IMR-90 (cell line): Measurements from ENCODE around the gene PARPBP. TPM values are rescaled to one million over a fixed set of nuclear protein-coding genes. Genes with fewer than 3 reads are reported as not detected.
"Not testable (repeated sequence)": the region's sequence is repeated elsewhere in the genome, so short reads cannot be mapped to it uniquely, and the experiment has no call there.

Source experiments
- ATAC-seq: fragments of 200-7000 bp; cut with Tn5 transposase; 2 replicates; pipeline ENCODE4 v1.9.1; 2020; ENCODE audit warnings: low read depth, mild to moderate bottlenecking, moderate library complexity
- BruUV-seq: library from RNA; stranded (reverse); fragments of 400-500 nt; replicated peaks from 2 replicates; lab custom pipeline; 2021; lab: Mats Ljungman, UMichigan
- CTCF ChIA-PET: fragments of 300-600 bp; formaldehyde crosslinking; extraction: SDS; loops from one replicate; lab custom pipeline; 2021; ENCODE audit warnings: antibody characterized with exemption; lab: Yijun Ruan, JAX
- POLR2A ChIA-PET: fragments of 300-600 bp; sonication (Branson Sonifier 250); formaldehyde crosslinking; loops from one replicate; lab custom pipeline; 2022; ENCODE audit warnings: antibody characterized with exemption; ENCODE audit not compliant: unreplicated experiment; lab: Charles Lee
- DNase-seq: peaks from one replicate; pipeline ENCODE4 v3.0.0; 2013
- H2AFZ ChIP-seq: replicated peaks from 2 replicates; pipeline ENCODE3; 2013; ENCODE audit warnings: low read length, mild to moderate bottlenecking; ENCODE audit not compliant: poor library complexity
- H2AK5ac ChIP-seq: 2 replicates; pipeline ENCODE4 v1.6.1; 2013; ENCODE audit warnings: low read depth, low read length, inconsistent platforms
- H2AK9ac ChIP-seq: replicated peaks from 2 replicates; pipeline ENCODE3; 2013; ENCODE audit warnings: mild to moderate bottlenecking, low read depth, low read length, moderate library complexity; ENCODE audit not compliant: poor library complexity
- H2BK120ac ChIP-seq: 2 replicates; pipeline ENCODE4 v1.6.1; 2013; ENCODE audit warnings: low read depth, low read length, inconsistent platforms
- H2BK15ac ChIP-seq: 3 replicates; pipeline ENCODE4 v1.6.1; 2013; ENCODE audit warnings: low read depth, low read length, inconsistent platforms
- H2BK20ac ChIP-seq: 2 replicates; pipeline ENCODE4 v1.6.1; 2013; ENCODE audit warnings: low read depth, mild to moderate bottlenecking, inconsistent platforms, low read length, moderate library complexity
- H2BK5ac ChIP-seq: 2 replicates; pipeline ENCODE4 v1.6.1; 2013; ENCODE audit warnings: mild to moderate bottlenecking, low read depth, low read length, inconsistent platforms; ENCODE audit not compliant: poor library complexity, severe bottlenecking
- H3K14ac ChIP-seq: replicated peaks from 2 replicates; pipeline ENCODE4 v1.6.1; 2013; ENCODE audit warnings: low read depth, low read length, inconsistent platforms
- H3K18ac ChIP-seq: 2 replicates; pipeline ENCODE4 v1.6.1; 2013; ENCODE audit warnings: low read depth, low read length, control low read depth
- H3K23ac ChIP-seq: 2 replicates; pipeline ENCODE4 v1.6.1; 2013; ENCODE audit warnings: low read depth, low read length, inconsistent platforms
- H3K27ac ChIP-seq: 2 replicates; pipeline ENCODE4 v1.5.1; 2013; ENCODE audit warnings: mild to moderate bottlenecking, control low read depth, low read length; ENCODE audit not compliant: insufficient read depth
- H3K27me3 ChIP-seq: 2 replicates; pipeline ENCODE4 v1.6.1; 2013; ENCODE audit warnings: low read length; ENCODE audit not compliant: control insufficient read depth, insufficient read depth
- H3K36me3 ChIP-seq: 2 replicates; pipeline ENCODE4 v1.6.1; 2013; ENCODE audit warnings: low read length, mixed read lengths; ENCODE audit not compliant: control insufficient read depth, insufficient read depth
- H3K4ac ChIP-seq: 2 replicates; pipeline ENCODE4 v1.6.1; 2013; ENCODE audit warnings: low read depth, low read length, inconsistent platforms
- H3K4me1 ChIP-seq: 2 replicates; pipeline ENCODE4 v1.6.1; 2013; ENCODE audit warnings: low read length, mixed read lengths; ENCODE audit not compliant: control insufficient read depth, insufficient read depth
- H3K4me2 ChIP-seq: 2 replicates; pipeline ENCODE4 v1.6.1; 2013; ENCODE audit warnings: low read depth, mild to moderate bottlenecking, control low read depth, low read length, moderate library complexity
- H3K4me3 ChIP-seq: 2 replicates; pipeline ENCODE4 v1.5.1; 2013; ENCODE audit warnings: low read depth, mild to moderate bottlenecking, control low read depth, low read length, moderate library complexity; ENCODE audit not compliant: insufficient read depth
- H3K56ac ChIP-seq: 2 replicates; pipeline ENCODE4 v1.6.1; 2013; ENCODE audit warnings: low read length, inconsistent platforms; ENCODE audit not compliant: insufficient read depth; ENCODE audit errors: extremely low read depth
- H3K79me1 ChIP-seq, 2 experiments: 2 replicates each; pipeline ENCODE4 v1.6.1; 2013; ENCODE audit warnings: low read length in 2 of 2, inconsistent platforms in 1 of 2, low read depth in 1 of 2
- H3K9ac ChIP-seq: 2 replicates; pipeline ENCODE4 v1.6.1; 2013; ENCODE audit warnings: low read depth, low read length, control low read depth
- H3K9me1 ChIP-seq: 2 replicates; pipeline ENCODE4 v1.6.1; 2013; ENCODE audit warnings: low read length, inconsistent platforms; ENCODE audit not compliant: insufficient read depth
- H3K9me3 ChIP-seq: 2 replicates; pipeline ENCODE4 v1.6.1; 2013; ENCODE audit warnings: low read length; ENCODE audit not compliant: control insufficient read depth, insufficient read depth
- H4K20me1 ChIP-seq: 2 replicates; pipeline ENCODE4 v1.6.1; 2013; ENCODE audit warnings: low read length, inconsistent platforms; ENCODE audit not compliant: insufficient read depth
- H4K5ac ChIP-seq: 2 replicates; pipeline ENCODE4 v1.6.1; 2013; ENCODE audit warnings: mild to moderate bottlenecking, low read depth, low read length, control low read depth
- H4K8ac ChIP-seq, 2 experiments: 2 replicates each; pipeline ENCODE4 v1.6.1; 2013; ENCODE audit warnings: low read depth in 2 of 2, low read length in 2 of 2, control low read depth in 1 of 2, inconsistent platforms in 1 of 2
- H4K91ac ChIP-seq: 2 replicates; pipeline ENCODE4 v1.6.1; 2013; ENCODE audit warnings: low read depth, low read length, inconsistent platforms; ENCODE audit not compliant: insufficient read depth
- WGBS, 2 experiments: methylation state at CpG; one replicate each; pipeline versions ENCODE4 v1.1.5 to v1.1.7; 2013; ENCODE audit warnings: missing lambda C conversion rate in 2 of 2; ENCODE audit not compliant: insufficient read length in 1 of 2; ENCODE audit errors: extremely low coverage in 2 of 2; 5-methylcytosine and 5-hydroxymethylcytosine counted together
- dilution Hi-C: fragments of 300-500 bp; cut with HindIII; formaldehyde crosslinking; loops from one replicate; pipeline ENCODE4 v1.14.3; 2018; ENCODE audit warnings: low sequenced_read_pairs; ENCODE audit not compliant: unreplicated experiment
- in situ Hi-C: fragments of 300-500 bp; cut with MboI; formaldehyde crosslinking; loops from 3 replicates; pipeline ENCODE4 v1.14.3; 2019; ENCODE audit warnings: low sequenced_read_pairs, inconsistent platforms, mixed read lengths
- intact Hi-C: fragments of 100-400 bp; cut with micrococcal nuclease; formaldehyde crosslinking; loops from 2 replicates; pipeline ENCODE4 v1.10.0; 2022
- polyA plus RNA-seq, 3 experiments: library from polyadenylated mRNA; depleted of rRNA; stranded (reverse); fragments of >200 nt; gene quantifications; 2 replicates each; pipeline ENCODE4 v1.2.3, GENCODE V29; 2012; ENCODE audit warnings: low replicate concordance in 1 of 3
- total RNA-seq: library from RNA; depleted of rRNA; stranded (reverse); fragments of >200 nt; gene quantifications from 2 replicates; pipeline ENCODE4 v1.2.3, GENCODE V29; 2012

The PARPBP gene
- total and polyA plus RNA-seq, 2 of the 4 experiments (the other 2 are of a cell fraction) = 4.8 to 7.2 TPM

DNA sequence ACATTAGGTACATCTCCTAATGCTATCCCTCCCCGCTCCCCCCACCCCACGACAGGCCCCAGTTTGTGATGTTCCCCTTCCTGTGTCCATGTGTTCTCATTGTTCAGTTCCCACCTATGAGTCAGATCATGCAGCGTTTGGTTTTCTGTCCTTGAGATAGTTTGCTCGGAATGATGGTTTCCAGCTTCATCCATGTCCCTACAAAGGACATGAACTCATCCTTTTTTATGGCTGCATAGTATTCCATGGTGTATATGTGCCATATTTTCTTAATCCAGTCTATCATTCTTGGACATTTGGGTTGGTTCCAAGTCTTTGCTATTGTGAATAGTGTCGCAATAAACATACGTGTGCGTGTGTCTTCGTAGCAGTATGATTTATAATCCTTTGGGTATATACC, 17.6 kb downstream of the PARPBP start:
- H3K9me1 ChIP-seq, dilution Hi-C loops, H4K5ac ChIP-seq, DNase-seq, H3K4me3 ChIP-seq, H3K23ac ChIP-seq, ATAC-seq, H3K4me2 ChIP-seq, H3K14ac ChIP-seq, H3K56ac ChIP-seq, H3K79me1 ChIP-seq, in situ Hi-C loops, H3K27ac ChIP-seq, H3K36me3 ChIP-seq, H3K4ac ChIP-seq, H3K9ac ChIP-seq, H2BK20ac ChIP-seq, H4K91ac ChIP-seq, H2AK9ac ChIP-seq, H3K27me3 ChIP-seq, H2BK5ac ChIP-seq, H4K20me1 ChIP-seq, H2AK5ac ChIP-seq, H2BK120ac ChIP-seq, H2AFZ ChIP-seq, H3K4me1 ChIP-seq, H4K8ac ChIP-seq, H3K18ac ChIP-seq, BruUV-seq, POLR2A ChIA-PET, CTCF ChIA-PET, H2BK15ac ChIP-seq, intact Hi-C loops, H3K9me3 ChIP-seq: not testable (repeated sequence)
- no CpG with 5 or more reads among the region's 8 CpGs for WGBS, 2 experiments

- H3K4ac ChIP-seq, in situ Hi-C loops, H2AK9ac ChIP-seq, BruUV-seq, H2AK5ac ChIP-seq, H2BK20ac ChIP-seq, H2BK5ac ChIP-seq, H3K9me1 ChIP-seq, H2AFZ ChIP-seq, H3K27ac ChIP-seq, H2BK15ac ChIP-seq, H3K56ac ChIP-seq, H3K18ac ChIP-seq, ATAC-seq, H3K9ac ChIP-seq, CTCF ChIA-PET, POLR2A ChIA-PET, H3K36me3 ChIP-seq, H2BK120ac ChIP-seq, dilution Hi-C loops, H3K27me3 ChIP-seq, H4K20me1 ChIP-seq, H4K8ac ChIP-seq, H3K79me1 ChIP-seq, H3K23ac ChIP-seq, H3K4me3 ChIP-seq, H3K9me3 ChIP-seq, H4K5ac ChIP-seq, DNase-seq, H3K4me1 ChIP-seq, H4K91ac ChIP-seq, H3K4me2 ChIP-seq, H3K14ac ChIP-seq: not testable (repeated sequence)
- WGBS, 2 experiments = 100% methylated on average over 2 of the region's 11 CpGs; no CpG with 5 or more reads in 1 of the 2 experiments
- intact Hi-C loops = loop anchor here (1.0 kb wide), 1 partner anchor 43 kb away; no protein-coding TSS in a partner anchor
Measured at GRCh38 chr12:102142866-102143373, 22.9 kb downstream of the PARPBP start.
